Measurements from ENCODE around the gene ETV2.

Gene ETV2

GRCh38 chr19:35666251-35666913 lies 24.8 kb downstream of the ETV2 start, which contains the start of gene UPK1A:
TSS of gene UPK1A (plus strand) at chr19:35666517. CDS start at chr19:35666813, 296 bp downstream.
- Histone ChIP-seq H4K20me1 (ENCODE audit: low read depth, low read length) (no peaks in the 10 kb centered on the region), H2AFZ (ENCODE audit: low read depth, low read length, severe bottlenecking) (no peak within 1 kb of the TSS), H3K79me2 (ENCODE audit: insufficient read depth, low read length) (no peaks in the 10 kb centered on the region), H3K36me3 (ENCODE audit: low read length) (no peaks in the 10 kb centered on the region), H3K27ac (ENCODE audit: low read depth, low read length) (no peak within 1 kb of the TSS), H3F3A (ENCODE audit: insufficient read depth) (no peaks in the 10 kb centered on the region), H3K4me2 (ENCODE audit: low read depth, low read length, poor library complexity, severe bottlenecking) (no peak within 1 kb of the TSS), H3K9me2 (replicated peaks; ENCODE audit: insufficient read depth, low read length) (no peaks in the 10 kb centered on the region), H3K27me3 (ENCODE audit: low read length) (no peaks in the 10 kb centered on the region), H3K9me3 (ENCODE audit: insufficient read depth, low read length) (no peaks in the 10 kb centered on the region), H3K9ac (ENCODE audit: low read length) (no peak within 1 kb of the TSS), H3K4me3 (ENCODE audit: insufficient read depth, low read length, poor library complexity, severe bottlenecking) (no peak within 1 kb of the TSS)
- TF ChIP-seq EZH2phosphoT487 (conservative IDR thresholded peaks at IDR 0.05; ENCODE audit: low read length) (no peak), CTCF (IDR thresholded peaks at IDR 0.05; ENCODE audit: insufficient read depth, low read length, poor library complexity, severe bottlenecking) (no peak)

- Histone ChIP-seq H3K9ac (ENCODE audit: low read length) (no peak overlapping the region), H3K79me2 (ENCODE audit: insufficient read depth, low read length) (no peaks in the 10 kb centered on the region), H3K4me2 (ENCODE audit: low read depth, low read length, poor library complexity, severe bottlenecking) (no peak overlapping the region), H3K4me3 (ENCODE audit: insufficient read depth, low read length, poor library complexity, severe bottlenecking) (no peak overlapping the region), H3K9me2 (replicated peaks; ENCODE audit: insufficient read depth, low read length) (no peaks in the 10 kb centered on the region), H4K20me1 (ENCODE audit: low read depth, low read length) (no peaks in the 10 kb centered on the region), H3F3A (ENCODE audit: insufficient read depth) (no peaks in the 10 kb centered on the region), H3K27me3 (ENCODE audit: low read length) (no peaks in the 10 kb centered on the region), H3K36me3 (ENCODE audit: low read length) (no peaks in the 10 kb centered on the region), H3K27ac (ENCODE audit: low read depth, low read length) (no peak overlapping the region), H2AFZ (ENCODE audit: low read depth, low read length, severe bottlenecking) (no peak overlapping the region), H3K9me3 (ENCODE audit: insufficient read depth, low read length) (no peaks in the 10 kb centered on the region)
- TF ChIP-seq EZH2phosphoT487 (conservative IDR thresholded peaks at IDR 0.05; ENCODE audit: low read length): no peak
- TF ChIP-seq CTCF (IDR thresholded peaks at IDR 0.05; ENCODE audit: insufficient read depth, low read length, poor library complexity, severe bottlenecking): no peak
Measured at GRCh38 chr19:35669566-35669965, 28.0 kb downstream of the ETV2 start.

GRCh38 chr19:35669974-35670373 lies 28.4 kb downstream of the ETV2 start:
- no peak overlapping the region for H2AFZ ChIP-seq (ENCODE audit: low read depth, low read length, severe bottlenecking)
- H3K27me3 ChIP-seq (ENCODE audit: low read length): no peaks in the 10 kb centered on the region
- H3K9me3 ChIP-seq (ENCODE audit: insufficient read depth, low read length): no peaks in the 10 kb centered on the region
- H3K79me2 ChIP-seq (ENCODE audit: insufficient read depth, low read length): no peaks in the 10 kb centered on the region
- no peak overlapping the region for H3K4me3 ChIP-seq (ENCODE audit: insufficient read depth, low read length, poor library complexity, severe bottlenecking)
- H3K4me2 ChIP-seq (ENCODE audit: low read depth, low read length, poor library complexity, severe bottlenecking): no peak overlapping the region
- no peaks in the 10 kb centered on the region for H3K36me3 ChIP-seq (ENCODE audit: low read length)
- no peak for TF ChIP-seq CTCF (IDR thresholded peaks at IDR 0.05; ENCODE audit: insufficient read depth, low read length, poor library complexity, severe bottlenecking)
- no peak for TF ChIP-seq EZH2phosphoT487 (conservative IDR thresholded peaks at IDR 0.05; ENCODE audit: low read length)
- H3K9me2 ChIP-seq (replicated peaks; ENCODE audit: insufficient read depth, low read length): no peaks in the 10 kb centered on the region
- no peaks in the 10 kb centered on the region for H4K20me1 ChIP-seq (ENCODE audit: low read depth, low read length)
- H3K9ac ChIP-seq (ENCODE audit: low read length): no peak overlapping the region
- H3F3A ChIP-seq (ENCODE audit: insufficient read depth): no peaks in the 10 kb centered on the region
- H3K27ac ChIP-seq (ENCODE audit: low read depth, low read length): no peak overlapping the region
